ENCODE results near the gene HES2.
"Not testable (repeated sequence)": the region's sequence is repeated elsewhere in the genome, so short reads cannot be mapped to it uniquely, and the experiment has no call there.

Gene HES2, protein sequence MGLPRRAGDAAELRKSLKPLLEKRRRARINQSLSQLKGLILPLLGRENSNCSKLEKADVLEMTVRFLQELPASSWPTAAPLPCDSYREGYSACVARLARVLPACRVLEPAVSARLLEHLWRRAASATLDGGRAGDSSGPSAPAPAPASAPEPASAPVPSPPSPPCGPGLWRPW

GRCh38 chr1:6419804-6420453, at the start of gene HES2:
HES2 (minus strand) TSS chr1:6419919; CDS start chr1:6419820, 99 bp downstream.
- DNase-seq = no peak

DNA sequence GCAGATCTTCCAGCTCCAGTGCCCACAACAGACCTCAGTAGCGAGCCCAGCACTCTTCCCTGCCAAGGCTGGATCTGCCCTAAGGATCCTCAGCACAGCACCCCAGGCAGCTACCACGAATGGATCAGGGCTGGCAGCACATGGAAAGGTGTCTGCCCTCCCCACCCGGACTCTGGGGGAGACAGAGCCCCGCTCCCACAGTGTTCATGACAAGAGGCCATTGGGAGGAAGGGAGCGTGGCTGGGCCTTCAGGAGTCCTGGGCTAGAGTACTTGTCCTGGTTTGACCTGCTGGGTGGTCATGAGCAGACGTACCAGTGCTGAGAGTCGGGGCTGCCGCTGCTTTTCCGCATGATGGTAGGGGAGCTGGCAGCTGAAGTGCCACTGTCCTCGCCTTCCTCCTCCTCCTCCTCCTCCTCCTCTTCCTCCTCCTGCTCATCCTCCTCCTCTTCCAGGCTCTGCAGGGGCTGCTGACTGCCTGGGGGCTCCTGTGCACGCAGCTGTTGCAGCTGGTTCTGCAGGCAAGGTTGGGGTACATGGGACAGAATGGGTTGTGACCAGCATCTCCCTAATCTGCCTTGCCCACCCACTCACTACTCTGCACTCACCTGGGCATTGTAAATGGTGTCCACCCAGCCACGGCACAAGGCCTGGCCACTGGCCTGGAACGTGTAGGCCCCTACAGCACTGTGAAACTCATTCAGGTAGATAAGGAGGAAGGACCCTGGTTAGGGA, 49.2 kb upstream of the HES2 start:
- DNase-seq = no peak

- no peak for DNase-seq
These were observed 48.3 kb upstream of the HES2 start for GRCh38 chr1:6467744-6468688.

- no peak for DNase-seq
These were observed 47.5 kb upstream of the HES2 start for GRCh38 chr1:6467224-6467623.

DNA sequence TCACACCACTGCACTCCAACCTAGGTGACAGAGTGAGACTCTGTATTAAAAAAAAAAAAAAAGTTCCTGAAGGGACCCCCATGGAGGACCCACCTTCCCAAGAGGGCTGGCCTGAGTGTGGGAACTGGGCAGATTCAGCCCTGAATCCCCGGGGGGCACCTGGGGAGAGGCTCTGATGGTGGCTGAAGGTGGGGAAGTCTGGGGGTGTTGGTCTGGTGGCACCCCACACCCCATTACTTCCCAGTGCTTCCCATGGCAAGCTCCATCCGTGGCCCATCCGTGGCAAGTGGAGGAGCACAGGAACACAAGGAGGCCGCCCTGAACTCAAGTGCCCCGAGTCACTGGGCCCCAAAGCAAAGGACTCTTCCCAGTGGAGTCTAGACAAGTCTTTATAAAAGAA, 47.0 kb upstream of the HES2 start:
- no peak for DNase-seq

DNA sequence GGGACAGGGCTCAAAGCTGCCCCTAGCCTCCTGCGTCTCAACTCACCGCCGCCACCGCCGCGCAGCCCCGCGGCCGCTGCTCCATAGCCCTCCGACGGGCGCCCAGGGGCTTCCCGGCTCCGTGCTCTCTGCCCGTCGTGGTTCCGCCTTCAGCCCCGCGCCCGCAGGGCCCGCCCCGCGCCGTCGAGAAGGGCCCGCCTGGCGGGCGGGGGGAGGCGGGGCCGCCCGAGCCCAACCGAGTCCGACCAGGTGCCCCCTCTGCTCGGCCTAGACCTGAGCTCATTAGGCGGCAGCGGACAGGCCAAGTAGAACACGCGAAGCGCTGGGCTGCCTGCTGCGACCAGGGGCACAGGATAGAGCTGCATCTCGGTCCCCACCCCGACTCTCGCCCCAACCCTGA, 46.3 kb upstream of the HES2 start, which contains the start of gene TNFRSF25:
TSS of gene TNFRSF25 (minus strand) at position 151 of the 400 bp plus-strand sequence. CDS start at position 85, 66 bp downstream.
- DNase-seq = peak; percentile 76

DNA sequence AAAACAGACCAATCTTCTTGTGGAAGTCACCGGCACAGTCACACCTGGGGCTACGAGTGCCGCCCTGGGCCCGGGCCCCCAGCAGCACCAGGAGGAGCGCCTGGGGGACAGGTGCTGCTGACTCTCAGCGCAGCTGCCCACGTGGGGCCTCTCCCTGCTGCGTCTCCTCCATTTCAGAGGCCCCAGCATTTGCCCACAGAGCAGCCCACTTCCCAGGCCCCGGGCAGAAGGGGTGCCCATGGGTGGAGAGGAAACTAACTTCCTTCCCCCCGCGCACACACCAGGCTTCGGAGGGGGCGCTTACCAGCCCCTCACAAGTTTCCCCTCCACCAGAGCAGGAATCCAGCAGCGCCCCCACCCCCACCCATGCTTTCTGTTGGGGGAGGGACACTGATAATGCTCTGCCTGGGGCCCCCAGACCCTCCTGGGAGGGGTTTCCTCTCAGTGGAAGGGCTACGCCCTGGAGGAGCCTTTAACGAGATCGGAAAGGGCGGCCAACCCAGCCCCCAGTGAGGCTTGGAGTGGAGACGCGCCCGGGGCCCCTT, 45.8 kb upstream of the HES2 start:
- DNase-seq = peak; percentile 63

DNA sequence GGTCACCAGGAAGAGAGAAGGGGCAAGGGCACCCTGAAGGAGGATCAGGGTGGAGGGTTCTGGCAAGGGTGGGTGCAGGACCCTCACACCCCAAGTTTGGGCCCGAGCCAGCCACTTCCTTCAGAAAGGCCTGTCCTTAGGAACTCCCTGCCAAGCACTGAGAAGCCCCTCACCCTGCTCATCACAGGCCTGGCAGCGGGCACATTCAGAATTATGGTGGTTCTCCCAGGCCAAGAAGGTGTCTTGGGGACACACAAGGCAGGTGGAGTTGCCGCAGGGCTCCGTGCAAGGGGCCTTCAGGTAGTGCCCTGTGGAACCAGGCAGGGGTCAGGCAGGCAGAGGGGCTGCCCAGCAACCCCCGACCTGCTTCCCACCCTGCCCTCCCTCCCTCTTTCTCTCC, 45.2 kb upstream of the HES2 start:
- peak; percentile 15 for DNase-seq

GRCh38 chr1:6464514-6464836, 44.8 kb upstream of the HES2 start:
- peak; percentile 74 for DNase-seq

DNA sequence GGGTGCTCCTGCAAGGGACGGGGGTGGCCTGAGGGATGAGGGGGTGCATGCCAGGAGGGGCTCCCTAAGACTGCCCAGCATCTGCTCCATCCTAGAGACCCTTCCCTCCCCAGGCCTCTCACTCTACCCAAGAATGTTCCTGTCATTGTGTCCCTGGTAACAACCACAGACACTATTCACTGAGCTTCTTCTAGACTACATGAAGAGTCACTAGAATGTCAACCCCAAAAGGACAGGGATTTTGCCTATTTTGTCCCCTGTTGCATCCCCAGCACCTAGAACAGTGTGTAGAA, 43.3 kb upstream of the HES2 start:
- DNase-seq = no peak

DNA sequence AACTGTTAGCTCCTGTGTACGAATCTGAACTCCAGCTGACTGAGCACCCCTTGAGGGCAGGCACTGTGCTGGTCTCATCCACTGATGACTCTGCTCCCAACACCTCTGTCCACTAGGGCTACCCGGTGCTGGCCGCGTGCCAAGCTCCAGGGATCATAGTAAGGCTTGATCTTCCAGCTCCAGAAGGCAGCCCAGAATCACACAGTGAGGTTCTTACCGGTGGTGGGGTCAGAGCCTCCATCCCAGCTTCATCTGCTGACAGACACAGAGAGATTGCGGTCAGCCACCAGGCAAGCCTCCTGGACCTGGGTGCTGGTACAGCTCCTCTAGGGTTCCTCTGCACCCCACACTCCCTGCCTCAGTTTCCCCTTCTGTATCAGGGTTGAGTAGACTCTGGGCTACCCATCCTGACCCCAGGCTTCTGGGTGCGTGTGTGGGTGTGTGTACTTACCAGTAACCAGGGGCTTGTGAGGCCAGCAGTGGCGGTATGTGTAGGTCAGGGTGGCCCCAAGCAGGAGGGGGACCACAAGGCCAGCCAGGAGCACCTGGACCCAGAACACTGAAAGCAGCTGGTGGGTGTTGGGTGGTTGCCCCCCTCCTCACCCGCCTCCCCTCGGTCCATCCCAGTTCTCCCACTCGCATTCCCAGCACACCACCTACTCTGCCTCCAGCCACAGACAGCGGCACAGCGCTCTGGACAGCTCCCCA, 42.8 kb upstream of the HES2 start:
- DNase-seq = peak; percentile 12

DNA sequence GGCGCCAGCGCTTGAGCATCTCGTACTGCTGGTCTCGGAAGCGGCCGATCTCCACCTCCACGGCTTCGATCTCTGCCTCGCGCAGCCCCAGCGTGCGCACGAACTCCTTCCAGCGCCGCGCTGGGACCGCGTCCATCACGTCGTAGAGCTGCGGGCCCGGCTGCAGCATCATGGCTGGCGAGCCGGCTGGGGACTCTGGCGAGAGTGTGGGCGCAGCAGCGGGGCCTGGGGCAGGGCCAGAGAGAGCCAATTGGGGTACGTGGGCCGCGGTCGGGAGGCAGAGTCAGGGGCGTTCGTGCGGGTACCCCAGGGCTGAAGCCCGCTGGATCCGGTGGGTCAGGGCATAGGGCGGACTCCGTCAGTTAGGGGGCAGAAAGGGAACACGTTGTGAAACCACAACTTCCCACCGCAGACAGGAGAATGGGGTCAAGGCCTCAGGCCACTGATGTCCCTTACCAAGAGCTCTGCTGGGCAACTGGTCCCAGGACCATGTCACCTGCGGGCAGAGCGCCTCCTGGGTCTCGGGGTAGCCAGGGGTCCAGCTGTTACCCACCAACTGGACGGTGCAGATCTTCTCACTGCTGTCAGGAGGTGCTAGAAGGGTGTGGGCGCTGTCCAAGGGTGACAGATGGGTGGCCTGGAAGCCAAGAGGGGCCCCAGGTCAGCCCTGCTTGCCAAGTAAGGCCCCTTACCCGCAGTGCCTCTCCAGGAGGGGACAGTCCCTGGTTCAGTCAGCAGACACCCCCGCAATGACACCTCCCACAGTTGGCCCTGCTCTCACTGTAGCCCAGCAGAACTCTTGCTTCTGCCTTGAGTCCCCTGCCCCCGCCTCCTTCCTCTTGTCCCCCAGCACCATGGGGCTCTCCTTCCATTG, 42.1 kb upstream of the HES2 start:
- no peak for DNase-seq

- no peak for DNase-seq
These were observed 41.4 kb upstream of the HES2 start for GRCh38 chr1:6461051-6461530.

- peak; percentile 97 for DNase-seq
These were observed 40.8 kb upstream of the HES2 start for GRCh38 chr1:6460301-6461050.

GRCh38 chr1:6459850-6460265, 40.1 kb upstream of the HES2 start:
- DNase-seq = peak; percentile 87

DNA sequence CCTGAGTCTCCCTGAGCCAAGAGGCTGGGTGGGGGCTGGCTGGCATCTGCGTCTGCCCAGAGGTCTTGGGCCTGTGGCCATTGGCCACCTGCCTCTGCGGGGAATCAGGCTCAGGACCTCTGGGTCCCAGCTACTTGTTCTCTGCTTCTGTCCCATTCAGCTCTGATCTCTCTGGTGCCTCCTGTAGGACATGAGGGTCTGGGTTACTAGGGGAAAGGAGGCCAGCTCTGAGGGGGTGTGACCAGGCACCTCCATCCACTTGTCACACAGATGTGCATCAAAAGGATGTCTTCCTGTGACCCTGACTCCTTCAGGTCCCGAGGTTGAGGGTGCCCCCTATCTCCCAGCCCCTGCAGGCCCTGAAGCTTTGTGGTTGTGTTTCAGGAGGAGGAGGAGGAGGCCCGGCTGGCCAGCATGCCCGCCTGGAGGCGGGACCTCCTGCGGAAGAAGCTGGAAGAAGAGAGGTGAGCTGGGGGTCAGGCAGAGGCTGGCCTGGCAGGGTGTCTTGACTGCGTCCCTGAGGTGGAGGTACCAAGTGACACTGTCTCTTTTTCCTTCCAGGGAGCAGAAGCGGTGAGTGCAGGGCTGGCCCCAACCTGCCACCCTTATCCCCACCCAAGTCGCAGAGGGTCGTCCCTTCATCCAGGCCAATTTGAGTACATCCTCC, 37.2 kb upstream of the HES2 start:
- DNase-seq = no peak

DNA sequence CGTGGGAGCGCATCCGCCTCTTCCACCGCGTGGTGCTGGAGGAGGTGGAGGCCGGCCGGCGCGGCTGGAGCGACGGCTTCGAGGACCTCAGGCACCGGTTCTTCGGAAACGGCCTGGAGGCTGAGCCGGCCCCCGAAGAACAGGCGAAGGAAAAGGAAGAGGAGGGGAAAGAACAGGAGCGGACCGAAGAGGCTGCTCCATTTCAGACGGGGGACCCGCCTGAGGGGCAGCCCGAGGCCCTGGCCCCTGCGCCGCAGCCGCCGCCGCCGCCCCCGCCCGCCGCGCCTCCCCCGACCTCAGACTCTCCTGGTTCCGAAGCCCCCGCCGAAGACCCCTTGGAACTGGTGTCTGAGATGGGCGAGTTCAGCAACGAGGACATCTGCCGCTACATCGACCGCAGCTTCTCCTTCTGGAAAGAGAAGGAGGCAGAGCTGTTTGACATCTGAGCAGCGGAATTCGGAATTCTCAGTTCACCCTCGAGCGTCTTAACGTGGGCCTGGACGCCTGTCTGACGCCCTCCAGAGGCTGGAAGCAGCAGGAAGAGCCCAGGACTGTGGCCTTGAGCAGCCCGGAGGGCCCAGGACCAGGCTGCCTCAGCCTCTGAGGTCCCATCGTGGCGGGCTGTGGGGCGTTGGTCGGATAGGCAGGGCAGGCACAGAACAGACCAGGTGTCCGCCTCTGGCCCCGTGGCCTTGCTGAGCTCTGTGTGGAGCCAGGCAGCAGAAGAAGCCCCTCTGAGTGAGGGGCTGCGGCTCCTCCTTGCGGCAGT, 36.2 kb upstream of the HES2 start:
- DNase-seq = not testable (repeated sequence)

GRCh38 chr1:6454856-6455751, 35.4 kb upstream of the HES2 start:
- DNase-seq = peak; percentile 68

Data from CD4-positive, alpha-beta T cell treated with Interleukin-6 for 4 hours (primary cell).